GM21723 (cell line): ENCODE measurements around the gene PDE6D.

Source experiments
- ATAC-seq: cut with Tn5 transposase; IDR thresholded peaks from one replicate; pipeline ENCODE4 v1.9.1; 2021; ENCODE audit warnings: mild to moderate bottlenecking, moderate library complexity; ENCODE audit not compliant: unreplicated experiment

PDE6D gene

DNA sequence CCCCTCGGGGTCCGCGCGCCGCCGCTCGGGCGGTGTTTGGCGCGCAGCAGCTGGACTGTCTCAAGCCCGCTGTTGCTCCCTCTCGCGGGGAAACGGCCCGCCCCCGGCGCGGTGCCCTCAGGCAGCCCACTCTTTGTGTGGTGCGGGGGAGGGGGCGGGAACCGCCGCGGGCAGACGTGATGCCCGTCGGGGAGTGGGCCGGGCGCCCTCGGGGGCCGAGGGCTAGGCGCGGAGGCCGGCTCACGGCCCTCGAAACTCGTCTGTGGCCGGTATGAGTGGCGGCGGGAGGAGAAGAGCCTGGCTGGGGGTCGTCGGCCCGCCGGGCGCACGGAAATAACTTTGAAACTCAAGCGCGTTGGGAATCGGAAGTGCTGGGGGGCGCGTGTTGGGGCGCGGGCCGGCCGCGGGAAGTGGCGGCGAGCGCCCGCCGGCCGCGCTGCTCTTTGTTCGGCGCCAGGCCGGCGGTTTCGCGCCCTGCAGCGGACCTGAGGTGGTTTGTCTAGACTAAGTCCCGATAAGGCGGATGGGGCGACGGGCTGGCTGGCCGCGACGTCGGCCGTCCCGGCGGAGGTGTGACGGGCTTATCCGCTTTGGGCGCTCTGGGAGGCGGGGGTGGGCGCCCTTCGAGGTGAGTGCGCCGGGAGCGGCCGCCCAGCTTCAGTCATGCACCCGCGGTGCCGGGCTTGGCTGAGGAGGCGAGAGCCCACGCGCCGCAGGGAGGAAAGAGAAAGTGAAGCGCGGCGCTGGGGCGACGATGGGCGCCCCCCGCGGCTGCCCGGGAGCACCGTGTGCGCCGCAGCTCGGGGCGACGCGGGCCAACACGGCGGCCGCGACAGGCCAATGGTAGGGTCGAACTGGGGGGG lies 72.1 kb downstream of the PDE6D start:
- ATAC-seq, result no peak

GRCh38 chr2:231707927-231708772 lies 72.9 kb downstream of the PDE6D start, which contains the start of gene PTMA:
Gene PTMA (plus strand): TSS chr2:231708525. CDS start chr2:231708707, 182 bp downstream.
- ATAC-seq, result peak; percentile 61

- peak; percentile 1 for ATAC-seq
Measured at GRCh38 chr2:231707625-231707926, 73.5 kb downstream of the PDE6D start.

DNA sequence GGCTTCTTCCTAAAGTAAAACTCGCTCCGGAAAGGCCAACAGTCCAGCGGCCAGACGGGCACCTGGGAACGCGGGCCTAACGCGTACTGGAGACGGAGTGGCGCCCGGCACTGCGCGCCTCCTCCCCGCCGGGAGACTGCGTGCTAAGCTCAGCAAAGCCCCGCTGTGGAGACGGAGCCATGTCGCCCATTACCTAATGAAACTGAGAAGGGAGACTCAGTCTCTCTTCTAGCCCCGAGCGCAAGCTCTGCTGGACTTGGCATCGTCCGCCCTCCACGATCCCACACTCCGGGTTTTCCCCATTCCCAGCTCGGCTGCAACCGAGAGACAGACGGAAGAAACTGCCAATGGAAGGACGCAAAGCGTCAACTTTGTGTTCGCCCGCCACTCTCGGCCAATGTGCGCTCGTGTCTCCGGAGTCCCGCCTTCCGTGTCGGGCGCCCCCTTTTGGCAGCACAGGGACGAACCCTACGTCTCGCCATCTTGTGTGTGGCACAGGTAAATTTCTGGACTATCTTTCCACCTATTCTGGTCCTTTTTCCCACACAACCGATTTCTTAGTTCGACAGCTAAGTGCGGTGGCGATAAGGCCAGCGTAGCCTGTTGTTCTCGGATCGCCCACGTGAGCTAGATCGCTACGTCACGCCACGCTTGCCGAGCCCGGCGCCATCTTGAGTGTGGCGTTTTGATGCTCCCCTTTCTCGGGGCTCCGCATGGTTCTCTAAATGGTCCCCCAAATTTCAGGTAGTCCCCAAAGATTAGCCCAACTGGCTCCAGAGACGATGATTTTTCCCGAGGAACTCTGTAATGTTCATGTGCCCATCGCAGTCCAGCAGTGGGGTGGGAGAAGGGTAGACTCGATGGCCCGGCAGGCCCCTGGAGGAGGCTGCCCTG lies 74.1 kb downstream of the PDE6D start:
- peak; percentile 41 for ATAC-seq

GRCh38 chr2:231704017-231704416 lies 77.1 kb downstream of the PDE6D start:
- ATAC-seq, result no peak

GRCh38 chr2:231701456-231702373 lies 79.4 kb downstream of the PDE6D start:
- ATAC-seq, result no peak

GRCh38 chr2:231699006-231699405 lies 82.1 kb downstream of the PDE6D start:
- ATAC-seq, result no peak

GRCh38 chr2:231696004-231696367 lies 85.1 kb downstream of the PDE6D start:
- ATAC-seq, result no peak

DNA sequence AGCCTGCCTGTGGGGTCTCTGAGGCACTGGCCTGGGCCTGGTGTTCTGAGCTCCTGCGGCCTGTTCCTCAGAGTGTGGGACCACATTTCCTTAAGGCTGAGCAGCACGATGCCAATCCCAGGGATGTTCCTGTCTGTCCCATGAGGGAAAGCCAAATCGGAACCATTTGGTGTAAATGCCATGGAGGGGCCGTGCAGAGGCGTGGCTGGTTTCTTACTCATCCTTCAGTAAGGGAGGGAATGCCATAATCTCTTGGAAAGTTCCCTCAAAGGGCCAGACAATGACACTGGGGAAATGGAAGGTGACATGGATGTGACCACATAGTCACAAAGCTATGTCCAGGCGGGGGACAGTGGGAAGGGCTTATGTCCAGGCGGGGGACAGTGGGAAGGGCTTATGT lies 87.1 kb downstream of the PDE6D start:
- ATAC-seq, result no peak

DNA sequence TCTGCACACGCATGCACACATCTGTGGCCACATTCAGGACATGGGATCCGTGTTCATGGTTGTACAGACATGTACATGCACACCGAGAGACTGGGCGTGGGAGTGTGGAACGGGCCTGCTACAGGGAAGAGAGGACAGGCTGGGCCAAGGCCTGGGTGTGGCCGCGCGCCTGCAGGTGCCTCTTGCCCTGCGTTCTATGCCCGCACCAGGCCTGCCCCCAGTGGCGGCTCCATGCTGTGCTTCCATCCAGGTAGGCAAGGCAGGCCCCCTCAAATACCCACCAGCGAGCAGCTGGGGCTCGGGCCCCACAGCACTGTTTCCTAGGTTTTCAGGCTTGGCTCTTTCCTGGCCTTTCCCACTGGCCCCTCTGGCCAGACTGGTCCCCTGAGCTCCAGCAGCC lies 88.2 kb downstream of the PDE6D start:
- ATAC-seq, result no peak

GRCh38 chr2:231691251-231691772 lies 89.8 kb downstream of the PDE6D start:
- ATAC-seq, result no peak

GRCh38 chr2:231689124-231689893 lies 91.8 kb downstream of the PDE6D start:
- no peak for ATAC-seq

- ATAC-seq, result no peak
Measured at GRCh38 chr2:231688719-231689118, 92.4 kb downstream of the PDE6D start.

GRCh38 chr2:231687961-231688360 lies 93.1 kb downstream of the PDE6D start:
- ATAC-seq, result no peak

DNA sequence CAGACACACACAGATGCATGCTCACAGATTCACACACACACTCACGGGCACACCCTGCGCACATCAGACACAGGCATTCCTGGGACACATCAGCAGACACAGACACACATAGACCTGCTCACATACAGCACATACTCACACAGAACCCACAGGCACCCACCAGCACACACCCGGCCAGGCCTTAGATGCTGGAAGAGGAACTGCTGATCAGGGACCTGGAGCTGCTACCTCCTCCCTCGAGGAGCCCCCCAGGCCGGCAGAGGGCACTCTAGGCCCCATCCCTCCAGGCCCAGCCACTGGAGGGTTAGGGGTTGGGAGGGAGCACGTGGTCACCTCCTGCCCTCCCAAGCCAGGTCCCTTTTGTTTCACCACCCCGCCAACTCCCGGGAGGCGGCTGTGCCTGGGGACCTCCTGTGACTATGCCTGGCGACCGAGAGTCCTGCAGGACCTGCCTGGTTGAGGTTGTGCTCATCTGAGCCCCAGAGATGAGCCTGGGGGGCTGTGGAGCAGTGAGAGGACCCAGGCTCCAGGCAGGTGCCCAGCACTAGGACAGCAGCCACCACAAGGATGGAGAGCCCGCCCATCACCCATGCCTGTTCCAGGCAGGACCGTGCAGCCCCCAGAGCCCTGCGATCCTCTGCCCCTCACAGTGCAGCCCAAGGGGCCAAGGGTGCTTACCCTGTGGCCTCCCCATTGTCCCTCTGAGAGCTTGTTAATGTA lies 93.8 kb downstream of the PDE6D start:
- ATAC-seq, result peak; percentile 86

DNA sequence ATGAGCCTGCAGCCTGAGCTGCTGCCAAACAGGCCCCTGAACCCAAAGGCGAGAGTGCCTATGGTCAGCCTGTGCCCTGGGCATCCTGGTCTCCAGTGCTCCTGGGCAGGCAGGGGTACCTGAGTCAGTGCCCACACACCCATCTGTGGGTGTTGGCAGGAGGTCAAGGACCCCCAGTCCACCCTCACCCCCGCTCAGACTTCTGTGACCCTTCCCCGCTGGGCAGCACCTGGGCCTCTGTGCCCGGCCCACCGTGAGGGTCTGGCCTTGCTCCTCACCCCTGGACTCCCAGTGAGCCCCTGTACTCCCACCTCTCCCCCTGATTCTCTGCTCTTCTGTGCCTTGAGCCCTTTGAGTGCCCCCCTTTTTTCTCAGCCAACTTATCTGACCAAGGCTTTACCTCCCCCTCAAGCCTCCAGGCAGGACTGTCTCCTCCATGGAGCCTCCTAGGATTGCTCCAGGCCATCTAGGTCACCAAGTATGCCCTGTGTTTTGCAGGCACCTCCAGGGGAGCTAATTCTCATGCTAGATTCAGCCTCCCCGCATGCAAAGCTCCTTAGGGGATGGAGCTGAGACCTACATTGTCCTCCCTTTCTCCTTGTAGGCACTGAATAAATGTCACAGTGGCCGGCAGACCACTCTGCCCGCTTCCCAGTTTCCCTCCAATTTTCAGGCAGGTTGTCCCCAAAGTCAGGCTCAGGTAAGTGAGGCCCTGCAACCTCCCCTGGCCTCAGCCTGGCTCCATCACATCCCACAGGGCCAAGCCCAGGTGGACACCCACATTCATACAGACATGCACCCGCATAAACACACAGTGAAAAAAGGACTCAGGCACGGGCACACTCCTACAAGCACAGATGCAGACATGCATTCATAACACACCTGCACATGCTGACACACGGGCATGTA lies 94.6 kb downstream of the PDE6D start:
- ATAC-seq, result peak; percentile 10
